Upper lobe of left lung (tissue), 4 donors: ENCODE measurements around the gene NFIB.

Experiments
- CTCF ChIP-seq, 6 experiments: fragments of 450-650 bp in 4 of 6; fragments of 200-600 bp in 2 of 6; sonication (generic) in 2 of 6; IDR thresholded peaks; one replicate each; pipeline ENCODE4 v1.5.1; 2016 to 2019; ENCODE audit warnings: antibody characterized with exemption in 6 of 6
- EP300 ChIP-seq, 4 donors: sonication (generic); formaldehyde crosslinking; IDR thresholded peaks; one replicate each; pipeline ENCODE4 v1.5.1; 2017; ENCODE audit warnings: antibody characterized with exemption in 4 of 4, control low read depth in 2 of 4
- POLR2A ChIP-seq, 4 donors: fragments of 450-650 bp; IDR thresholded peaks; one replicate each; pipeline ENCODE4 v1.5.1; 2016 to 2017; ENCODE audit warnings: antibody characterized with exemption in 4 of 4, mild to moderate bottlenecking in 2 of 4
- POLR2AphosphoS5 ChIP-seq, 2 donors: sonication (generic); formaldehyde crosslinking; IDR thresholded peaks; one replicate each; pipeline ENCODE4 v1.5.1; 2017; ENCODE audit warnings: antibody characterized with exemption in 2 of 2

DNA sequence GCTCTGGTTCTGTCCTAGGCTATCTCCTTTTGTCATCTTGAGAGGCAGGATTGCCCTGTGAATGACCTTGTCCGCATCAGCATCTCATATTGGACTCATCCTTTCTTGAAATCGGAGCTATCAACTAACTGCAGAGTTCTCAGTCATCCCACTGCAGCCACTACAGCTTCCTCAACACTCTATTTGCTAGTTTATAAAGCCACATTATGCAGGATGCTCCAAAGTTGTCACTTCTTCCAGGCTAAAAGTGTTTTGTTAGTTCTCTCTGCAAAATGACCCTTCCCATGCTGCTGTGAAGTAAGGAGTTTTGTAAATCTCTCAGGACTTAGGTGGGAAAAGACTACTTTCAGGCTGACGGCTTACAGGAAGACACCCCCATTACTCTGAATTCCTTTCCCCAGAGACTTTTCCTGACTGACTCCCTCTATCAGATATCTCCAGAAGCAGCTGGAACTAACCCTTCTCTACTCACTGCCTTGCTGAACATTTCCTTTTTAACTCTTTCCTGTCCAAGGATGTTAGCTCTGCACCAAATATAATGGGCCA lies 257.6 kb downstream of the NFIB start:
- TF ChIP-seq CTCF (IDR thresholded peaks at IDR 0.05): no peak
- TF ChIP-seq POLR2AphosphoS5 (IDR thresholded peaks at IDR 0.05): no peak
- TF ChIP-seq EP300 (IDR thresholded peaks at IDR 0.05): no peak
- no peak for TF ChIP-seq POLR2A (IDR thresholded peaks at IDR 0.05)
